Colonic mucosa (tissue), 4 donors: ENCODE results near the gene PLEKHG1. TPM values are rescaled to one million over a fixed set of nuclear protein-coding genes. Genes with fewer than 3 reads are reported as not detected.

Source experiments
- DNase-seq: peaks from one replicate; pipeline ENCODE4 v3.0.0-alpha.2; 2020
- H3K27ac ChIP-seq: fragments of 200-600 bp; one replicate; pipeline ENCODE4 v1.8.0; 2021
- H3K27me3 ChIP-seq: fragments of 200-600 bp; one replicate; pipeline ENCODE4 v1.8.0; 2021
- H3K36me3 ChIP-seq: fragments of 200-600 bp; one replicate; pipeline ENCODE4 v1.8.0; 2021
- H3K4me1 ChIP-seq: fragments of 200-600 bp; one replicate; pipeline ENCODE4 v1.8.0; 2021; ENCODE audit warnings: mild to moderate bottlenecking
- H3K4me3 ChIP-seq: fragments of 200-600 bp; one replicate; pipeline ENCODE4 v1.8.0; 2021
- H3K9ac ChIP-seq, 2 donors: one replicate each; pipeline ENCODE4 v1.7.0; 2013; ENCODE audit warnings: control low read depth in 2 of 2, low read depth in 2 of 2, low read length in 2 of 2
- H3K9me3 ChIP-seq: fragments of 200-600 bp; one replicate; pipeline ENCODE4 v1.8.0; 2021
- CTCF ChIP-seq: fragments of 200-600 bp; IDR thresholded peaks from one replicate; pipeline ENCODE4 v1.8.0; 2022; ENCODE audit warnings: antibody characterized with exemption, mild to moderate bottlenecking
- intact Hi-C: fragments of 100-400 bp; cut with DNase I; formaldehyde crosslinking; loops from one replicate; pipeline ENCODE4 v1.14.1; 2022
- total RNA-seq, 2 donors: library from RNA; stranded (reverse); fragmentation: NEBNext Ultra II Directional in 1 of 2; extraction: Animal tissue kit (Norgen Biotek cat#: 25700) in 1 of 2; gene quantifications; one replicate each; pipeline ENCODE4 v1.2.1, GENCODE V29; 2021
- donor health status: healthy.
- donor health status: DM: no; HTN: no; CAD: no.
- donor health status: DM: no; HTN: no; CAD: no.

Gene PLEKHG1
- total RNA-seq, 2 donors from 2014 or later = 21.8 to 25.2 TPM

- H3K9ac ChIP-seq = no peak overlapping the region
- H3K27ac ChIP-seq = peak overlapping the region; percentile 72
- H3K9me3 ChIP-seq = no peaks in the 10 kb centered on the region
- H3K27me3 ChIP-seq = no peaks in the 10 kb centered on the region
- H3K4me3 ChIP-seq = no peak overlapping the region
- no peaks in the 10 kb centered on the region for H3K4me1 ChIP-seq
- TF ChIP-seq CTCF = no peak
- H3K36me3 ChIP-seq = no peaks in the 10 kb centered on the region
- DNase-seq = no peak
- intact Hi-C loops = no loop called here
These were observed 21.1 kb downstream of the PLEKHG1 start for GRCh38 chr6:150620763-150621162.

DNA sequence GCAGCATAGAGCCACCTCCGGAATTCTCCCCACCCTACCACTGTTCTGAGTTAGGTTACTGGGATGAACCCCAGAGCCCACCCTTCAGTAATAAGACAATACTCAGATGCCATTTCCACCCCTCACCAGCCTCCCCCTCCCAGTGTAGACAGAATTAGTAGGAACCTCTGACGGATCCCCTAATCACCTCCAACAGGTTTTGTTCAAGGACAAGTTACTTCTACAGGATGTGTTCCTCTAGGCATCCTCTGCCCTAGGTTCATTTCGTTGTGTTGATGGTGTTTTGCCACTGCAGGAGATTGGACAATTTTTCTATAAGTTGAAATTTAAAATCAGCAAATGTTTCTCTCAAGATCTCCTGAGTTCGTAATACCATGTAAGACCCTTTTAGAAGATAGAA is 22.8 kb downstream of the PLEKHG1 start:
- Histone ChIP-seq H3K27me3 (no peaks in the 10 kb centered on the region), H3K9me3 (no peaks in the 10 kb centered on the region), H3K9ac (no peak overlapping the region), H3K36me3 (no peaks in the 10 kb centered on the region), H3K4me3 (no peak overlapping the region), H3K27ac (no peak overlapping the region), H3K4me1 (no peaks in the 10 kb centered on the region)
- no peak for DNase-seq
- intact Hi-C loops = no loop called here
- TF ChIP-seq CTCF = no peak

GRCh38 chr6:150622941-150623874 is 23.5 kb downstream of the PLEKHG1 start:
- H3K27me3 ChIP-seq = no peaks in the 10 kb centered on the region
- no peak overlapping the region for H3K9ac ChIP-seq
- intact Hi-C loops = no loop called here
- no peak for DNase-seq
- no peak for TF ChIP-seq CTCF
- H3K27ac ChIP-seq = no peak overlapping the region
- peaks cover 5% of the 10 kb centered on the region for H3K4me1 ChIP-seq
- H3K36me3 ChIP-seq = no peaks in the 10 kb centered on the region
- H3K9me3 ChIP-seq = no peaks in the 10 kb centered on the region
- no peak overlapping the region for H3K4me3 ChIP-seq

GRCh38 chr6:150624191-150624590 is 24.5 kb downstream of the PLEKHG1 start:
- no peaks in the 10 kb centered on the region for H3K9me3 ChIP-seq
- peaks cover 8% of the 10 kb centered on the region for H3K4me1 ChIP-seq
- no peak for TF ChIP-seq CTCF
- DNase-seq = no peak
- H3K36me3 ChIP-seq = no peaks in the 10 kb centered on the region
- no peaks in the 10 kb centered on the region for H3K27me3 ChIP-seq
- H3K9ac ChIP-seq = no peak overlapping the region
- no peak overlapping the region for H3K27ac ChIP-seq
- intact Hi-C loops = no loop called here
- H3K4me3 ChIP-seq = no peak overlapping the region

DNA sequence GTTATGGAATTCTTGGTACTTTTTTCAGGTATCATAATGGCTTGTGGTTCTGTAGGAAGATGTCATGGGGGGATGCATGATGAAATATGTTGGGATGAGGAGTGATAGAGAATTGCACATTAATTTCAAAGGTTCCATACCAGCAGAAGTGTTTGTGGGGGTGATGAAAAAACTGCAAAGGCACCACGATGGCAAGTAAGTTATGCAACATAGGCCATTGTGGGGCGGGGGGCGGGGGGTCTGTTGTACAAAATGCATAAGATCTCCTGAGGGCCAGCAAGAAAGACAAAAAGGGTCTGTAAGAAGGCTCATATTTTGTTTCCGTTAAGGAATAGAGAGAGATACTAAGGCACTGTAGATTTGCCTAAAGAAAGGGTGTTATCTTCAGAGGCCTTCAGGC is 26.2 kb downstream of the PLEKHG1 start:
- Histone ChIP-seq H3K27me3 (no peaks in the 10 kb centered on the region), H3K4me1 (peaks cover 8% of the 10 kb centered on the region), H3K36me3 (no peaks in the 10 kb centered on the region), H3K4me3 (no peak overlapping the region), H3K9ac (no peak overlapping the region), H3K27ac (no peak overlapping the region), H3K9me3 (no peaks in the 10 kb centered on the region)
- TF ChIP-seq CTCF = no peak
- no peak for DNase-seq
- intact Hi-C loops = no loop called here
